GM04503 (cell line): ENCODE data around the gene TDRD1.
"Not testable (repeated sequence)": the region's sequence is repeated elsewhere in the genome, so short reads cannot be mapped to it uniquely, and the experiment has no call there.

ENCODE experiments used
- DNase-seq: peaks from one replicate; pipeline ENCODE4 v3.0.0-alpha.2; 2012; ENCODE audit warnings: low read depth

The TDRD1 gene

GRCh38 chr10:114179148-114179547, at the start of gene TDRD1:
TDRD1 (plus strand) TSS chr10:114179353; CDS start chr10:114187832, 8,479 bp downstream.
- DNase-seq: no peak

GRCh38 chr10:114131094-114131493, 48.1 kb upstream of the TDRD1 start:
- DNase-seq: no peak

- DNase-seq: no peak
Measured at GRCh38 chr10:114135476-114135875, 43.7 kb upstream of the TDRD1 start.

GRCh38 chr10:114138581-114138980, 40.6 kb upstream of the TDRD1 start:
- DNase-seq: no peak

- no peak for DNase-seq
Measured at GRCh38 chr10:114140036-114140435, 39.1 kb upstream of the TDRD1 start.

GRCh38 chr10:114140827-114141226, 38.3 kb upstream of the TDRD1 start:
- DNase-seq: not testable (repeated sequence)

GRCh38 chr10:114142018-114142417, 37.1 kb upstream of the TDRD1 start:
- no peak for DNase-seq

- no peak for DNase-seq
Measured at GRCh38 chr10:114143160-114143559, 36.0 kb upstream of the TDRD1 start.

GRCh38 chr10:114149476-114149875, 29.7 kb upstream of the TDRD1 start:
- DNase-seq: not testable (repeated sequence)

- DNase-seq: peak; percentile 58
Measured at GRCh38 chr10:114151486-114151885, 27.7 kb upstream of the TDRD1 start.

GRCh38 chr10:114151892-114152291, 27.3 kb upstream of the TDRD1 start:
- no peak for DNase-seq

GRCh38 chr10:114157912-114158311, 21.2 kb upstream of the TDRD1 start:
- DNase-seq: no peak

GRCh38 chr10:114163062-114163461, 16.1 kb upstream of the TDRD1 start:
- DNase-seq: no peak

GRCh38 chr10:114166043-114166442, 13.1 kb upstream of the TDRD1 start:
- no peak for DNase-seq

GRCh38 chr10:114166494-114166893, 12.7 kb upstream of the TDRD1 start:
- DNase-seq: no peak

- DNase-seq: no peak
Measured at GRCh38 chr10:114167985-114168384, 11.2 kb upstream of the TDRD1 start.

GRCh38 chr10:114168450-114169009, 10.6 kb upstream of the TDRD1 start:
- no peak for DNase-seq

GRCh38 chr10:114172216-114172615, 6.9 kb upstream of the TDRD1 start:
- DNase-seq: no peak

GRCh38 chr10:114172776-114173602, 6.2 kb upstream of the TDRD1 start:
- DNase-seq: no peak

GRCh38 chr10:114173603-114173920, 5.6 kb upstream of the TDRD1 start:
- no peak for DNase-seq

- no peak for DNase-seq
Measured at GRCh38 chr10:114173921-114174694, 5.0 kb upstream of the TDRD1 start, which contains the start of gene CCDC186. CCDC186 (minus strand) TSS chr10:114174203; CDS start chr10:114163268, 10,935 bp downstream.

GRCh38 chr10:114174695-114175188, 4.4 kb upstream of the TDRD1 start:
- no peak for DNase-seq

- DNase-seq: no peak
Measured at GRCh38 chr10:114175667-114176066, 3.5 kb upstream of the TDRD1 start.
